ENCODE measurements around the gene TMEM132D.

- TF ChIP-seq CTCF (conservative IDR thresholded peaks at IDR 0.05; ENCODE audit: low read depth, low read length), result no peak
- no peak for TF ChIP-seq MAFK (IDR thresholded peaks at IDR 0.05; ENCODE audit: low read depth, low read length)
- no peak for TF ChIP-seq POLR2A (IDR thresholded peaks at IDR 0.05; ENCODE audit: low read depth, low read length)
- TF ChIP-seq USF2 (IDR thresholded peaks at IDR 0.05; ENCODE audit: low read depth, low read length), result no peak
- TF ChIP-seq RCOR1 (IDR thresholded peaks at IDR 0.05; ENCODE audit: insufficient replicate concordance, low read length), result no peak
- TF ChIP-seq CEBPB (IDR thresholded peaks at IDR 0.05; ENCODE audit: low read depth, low read length), result no peak
- TF ChIP-seq SMC3 (IDR thresholded peaks at IDR 0.05; ENCODE audit: low read depth, low read length), result no peak
- TF ChIP-seq FOS (IDR thresholded peaks at IDR 0.05; ENCODE audit: low read depth, low read length), result no peak
- no peak for TF ChIP-seq MAZ (IDR thresholded peaks at IDR 0.05; ENCODE audit: borderline replicate concordance, low read depth, low read length)
- no peak for TF ChIP-seq RFX5 (IDR thresholded peaks at IDR 0.05; ENCODE audit: low read depth, low read length)
- TF ChIP-seq CHD1 (IDR thresholded peaks at IDR 0.05; ENCODE audit: low read depth, low read length), result no peak
- TF ChIP-seq NFE2L2 (IDR thresholded peaks at IDR 0.05; ENCODE audit: low read depth, low read length), result no peak
These were observed 646.3 kb downstream of the TMEM132D start for GRCh38 chr12:129257524-129257923.
